Measurements from ENCODE around the gene GANAB. TPM values are rescaled to one million over a fixed set of nuclear protein-coding genes. Genes with fewer than 3 reads are reported as not detected.
A peak's percentile ranks its signal among the peaks of the same experiment; 100 is the strongest.
"Not testable (repeated sequence)": the region's sequence is repeated elsewhere in the genome, so short reads cannot be mapped to it uniquely, and the experiment has no call there.

GANAB gene
- total and polyA plus RNA-seq, 2 of the 13 experiments (the other 11 are each of a cell fraction or from before 2014, with no cell fraction given): 99.5 to 234 TPM

DNA sequence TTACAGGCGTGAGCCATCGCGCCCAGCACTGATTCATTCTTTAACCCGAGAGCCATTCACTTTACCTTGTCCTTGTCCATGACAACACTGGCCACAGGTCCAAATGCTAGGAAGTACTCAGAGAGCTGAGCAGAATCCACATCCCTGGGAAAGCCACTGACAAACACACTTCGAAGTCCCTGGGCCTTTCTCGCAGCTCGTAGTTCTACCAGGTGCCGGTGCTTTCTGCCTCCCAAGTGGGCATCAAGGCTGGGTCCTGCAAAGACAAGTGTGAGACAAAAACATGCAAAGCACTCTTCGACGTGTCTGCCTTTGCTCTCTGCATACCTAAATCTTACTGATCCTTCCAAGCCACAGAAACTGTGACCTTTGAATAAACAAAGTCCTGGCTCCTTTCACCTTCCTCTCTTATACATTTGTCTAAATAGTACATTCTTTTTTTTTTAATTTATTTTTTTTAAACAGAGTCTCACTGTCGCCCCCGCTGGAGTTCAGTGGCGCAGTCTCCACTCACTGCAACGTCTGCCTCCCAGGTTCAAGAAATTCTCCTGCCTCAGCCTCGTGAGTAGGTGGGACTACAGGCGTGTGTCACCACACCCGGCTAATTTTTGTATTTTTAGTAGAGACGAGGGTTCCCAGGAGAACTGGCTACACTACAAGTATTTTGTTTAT is 57.3 kb downstream of the GANAB start (continued):
- TF ChIP-seq, protein P1, sequence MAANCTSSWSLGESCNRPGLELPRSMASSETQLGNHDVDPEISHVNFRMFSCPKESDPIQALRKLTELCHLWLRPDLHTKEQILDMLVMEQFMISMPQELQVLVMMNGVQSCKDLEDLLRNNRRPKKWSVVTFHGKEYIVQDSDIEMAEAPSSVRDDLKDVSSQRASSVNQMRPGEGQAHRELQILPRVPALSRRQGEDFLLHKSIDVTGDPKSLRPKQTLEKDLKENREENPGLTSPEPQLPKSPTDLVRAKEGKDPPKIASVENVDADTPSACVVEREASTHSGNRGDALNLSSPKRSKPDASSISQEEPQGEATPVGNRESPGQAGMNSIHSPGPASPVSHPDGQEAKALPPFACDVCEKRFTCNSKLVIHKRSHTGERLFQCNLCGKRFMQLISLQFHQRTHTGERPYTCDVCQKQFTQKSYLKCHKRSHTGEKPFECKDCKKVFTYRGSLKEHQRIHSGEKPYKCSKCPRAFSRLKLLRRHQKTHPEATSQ (CRISPR knock-in tag; IDR thresholded peaks at IDR 0.05; ENCODE audit: borderline replicate concordance): no peak
- TF ChIP-seq MIER3 (CRISPR knock-in tag; IDR thresholded peaks at IDR 0.05; ENCODE audit: borderline replicate concordance) (no peak), POLR2A (IDR thresholded peaks at IDR 0.05; ENCODE audit: insufficient read depth in 1 of 2, low read depth in 2 of 2, low read length in 2 of 2) (no peak)

GRCh38 chr11:62585356-62585755 is 61.1 kb downstream of the GANAB start:
- DNase-seq (ENCODE audit: low spot score); CTCF ChIA-PET (ENCODE audit: low intra/inter-chr PET ratio, low total read pairs); H2AFZ ChIP-seq (ENCODE audit: low read length); H4K20me1 ChIP-seq (ENCODE audit: insufficient read depth, low read length); H3K4me2 ChIP-seq (ENCODE audit: low read depth, low read length); intact Hi-C loops (cut with micrococcal nuclease; ENCODE audit: unreplicated experiment); H3K27me3 ChIP-seq (ENCODE audit: control insufficient read depth in 1 of 2, insufficient read depth in 2 of 2, low read length in 2 of 2); H3K9me3 ChIP-seq (ENCODE audit: low read length); H3K79me2 ChIP-seq (ENCODE audit: insufficient read depth, low read length); BruUV-seq (replicated peaks); FAIRE-seq; ATAC-seq; H3K27ac ChIP-seq (ENCODE audit: extremely low read length, insufficient read depth, low read length); H3K9ac ChIP-seq (ENCODE audit: insufficient read depth, low read depth, low read length); H3K4me3 ChIP-seq (replicated peaks in 1 of 3; ENCODE audit: insufficient read depth in 1 of 3, low read depth in 2 of 3, low read length in 3 of 3); in situ Hi-C loops (cut with HindIII; ENCODE audit: extremely low pct_ligation_motif_present, low pct_unique_long_range_greater_than_20kb): not testable (repeated sequence)
- Histone ChIP-seq H3K4me1 (ENCODE audit: insufficient read depth, low read length) (peaks cover 36% of the 10 kb centered on the region), H3K36me3 (replicated peaks in 1 of 2; ENCODE audit: control insufficient read depth in 1 of 2, insufficient read depth in 2 of 2, low read length in 2 of 2) (peaks cover 10 to 19% of the 10 kb centered on the region in 2 experiments)
- POLR2A ChIA-PET: interaction anchor here (0.9 to 2.3 kb wide), 2 partner anchors 11 to 143 kb away, joined by 3 to 10 read pairs; partner anchors contain the start of genes EEF1G and TTC9C
- 98% methylated on average over 7 of the region's 7 CpGs for WGBS (ENCODE audit: low lambda C conversion rate)

GRCh38 chr11:62581735-62582134 is 64.7 kb downstream of the GANAB start:
- in situ Hi-C loops (cut with HindIII; ENCODE audit: extremely low pct_ligation_motif_present, low pct_unique_long_range_greater_than_20kb); H3K9me3 ChIP-seq (ENCODE audit: low read length); H3K9ac ChIP-seq (ENCODE audit: insufficient read depth, low read depth, low read length); H3K27ac ChIP-seq (ENCODE audit: extremely low read length, insufficient read depth, low read length); FAIRE-seq; intact Hi-C loops (cut with micrococcal nuclease; ENCODE audit: unreplicated experiment); H3K4me3 ChIP-seq (replicated peaks in 1 of 3; ENCODE audit: insufficient read depth in 1 of 3, low read depth in 2 of 3, low read length in 3 of 3); H3K27me3 ChIP-seq (ENCODE audit: control insufficient read depth in 1 of 2, insufficient read depth in 2 of 2, low read length in 2 of 2); H3K4me1 ChIP-seq (ENCODE audit: insufficient read depth, low read length); H3K4me2 ChIP-seq (ENCODE audit: low read depth, low read length); CTCF ChIA-PET (ENCODE audit: low intra/inter-chr PET ratio, low total read pairs); BruUV-seq (replicated peaks); H4K20me1 ChIP-seq (ENCODE audit: insufficient read depth, low read length); DNase-seq (ENCODE audit: low spot score); ATAC-seq; H2AFZ ChIP-seq (ENCODE audit: low read length); H3K79me2 ChIP-seq (ENCODE audit: insufficient read depth, low read length): not testable (repeated sequence)
- H3K36me3 ChIP-seq (replicated peaks in 1 of 2; ENCODE audit: control insufficient read depth in 1 of 2, insufficient read depth in 2 of 2, low read length in 2 of 2): peaks cover 14 to 33% of the 10 kb centered on the region in 2 experiments
- 0 out of 2 replicates have a peak, but pooled peaks have one; percentile 7 for TF ChIP-seq ZNF121 (CRISPR knock-in tag; IDR thresholded peaks at IDR 0.05)
- 95% methylated on average over 4 of the region's 4 CpGs for WGBS (ENCODE audit: low lambda C conversion rate)
- POLR2A ChIA-PET: interaction anchor here (1.4 to 2.6 kb wide), 2 partner anchors 8 to 10 kb away, joined by 6 to 12 read pairs; partner anchors contain the start of genes EEF1G and TUT1
